Progenitor cell of endocrine pancreas (in vitro differentiated cells): Measurements from ENCODE around the gene ABCB6. TPM values are rescaled to one million over a fixed set of nuclear protein-coding genes. Genes with fewer than 3 reads are reported as not detected.

Experiments used
- DNase-seq: peaks from one replicate; pipeline ENCODE4 v3.0.0; 2021; ENCODE audit warnings: low spot score; ENCODE audit not compliant: unreplicated experiment
- H3K27ac Mint-ChIP-seq: 2 replicates; pipeline ENCODE4 v1.8.0; 2021; ENCODE audit warnings: mild to moderate bottlenecking, moderate library complexity, mixed read lengths
- H3K27me3 Mint-ChIP-seq: 2 replicates; pipeline ENCODE4 v1.8.0; 2021; ENCODE audit warnings: mixed read lengths
- H3K36me3 Mint-ChIP-seq: 2 replicates; pipeline ENCODE4 v1.8.0; 2022; ENCODE audit warnings: mixed read lengths; ENCODE audit not compliant: insufficient read depth
- H3K4me1 Mint-ChIP-seq: 2 replicates; pipeline ENCODE4 v1.8.0; 2021; ENCODE audit warnings: low read depth, mixed read lengths
- H3K4me3 Mint-ChIP-seq: 2 replicates; pipeline ENCODE4 v1.8.0; 2021; ENCODE audit warnings: low read depth, mild to moderate bottlenecking, moderate library complexity, mixed read lengths
- H3K9me3 Mint-ChIP-seq: 2 replicates; pipeline ENCODE4 v1.8.0; 2021; ENCODE audit warnings: low read depth, mixed read lengths
- total RNA-seq: library from RNA; stranded (reverse); gene quantifications from 2 replicates; pipeline ENCODE4 v1.2.1, GENCODE V29; 2021
- TF ChIP-seq, protein P1 (sequence below): fragments of 200-600 bp; sonication (generic); IDR thresholded peaks from one replicate; pipeline ENCODE4 v1.5.0; 2021; ENCODE audit warnings: antibody characterized with exemption, mild to moderate bottlenecking; ENCODE audit not compliant: unreplicated experiment

The ABCB6 gene
- total RNA-seq, 1 donor from 2014 or later, result 26.7 TPM

GRCh38 chr2:219207884-219208740, 10.6 kb downstream of the ABCB6 start:
- Mint-ChIP-seq H3K27me3 (peaks cover 4% of the 10 kb centered on the region), H3K4me3 (peak overlapping the region; percentile 89), H3K27ac (peak overlapping the region; percentile 22), H3K4me1 (peaks cover 11% of the 10 kb centered on the region), H3K9me3 (no peaks in the 10 kb centered on the region), H3K36me3 (peaks cover 11% of the 10 kb centered on the region)
- DNase-seq, result no peak
- TF ChIP-seq, protein P1, sequence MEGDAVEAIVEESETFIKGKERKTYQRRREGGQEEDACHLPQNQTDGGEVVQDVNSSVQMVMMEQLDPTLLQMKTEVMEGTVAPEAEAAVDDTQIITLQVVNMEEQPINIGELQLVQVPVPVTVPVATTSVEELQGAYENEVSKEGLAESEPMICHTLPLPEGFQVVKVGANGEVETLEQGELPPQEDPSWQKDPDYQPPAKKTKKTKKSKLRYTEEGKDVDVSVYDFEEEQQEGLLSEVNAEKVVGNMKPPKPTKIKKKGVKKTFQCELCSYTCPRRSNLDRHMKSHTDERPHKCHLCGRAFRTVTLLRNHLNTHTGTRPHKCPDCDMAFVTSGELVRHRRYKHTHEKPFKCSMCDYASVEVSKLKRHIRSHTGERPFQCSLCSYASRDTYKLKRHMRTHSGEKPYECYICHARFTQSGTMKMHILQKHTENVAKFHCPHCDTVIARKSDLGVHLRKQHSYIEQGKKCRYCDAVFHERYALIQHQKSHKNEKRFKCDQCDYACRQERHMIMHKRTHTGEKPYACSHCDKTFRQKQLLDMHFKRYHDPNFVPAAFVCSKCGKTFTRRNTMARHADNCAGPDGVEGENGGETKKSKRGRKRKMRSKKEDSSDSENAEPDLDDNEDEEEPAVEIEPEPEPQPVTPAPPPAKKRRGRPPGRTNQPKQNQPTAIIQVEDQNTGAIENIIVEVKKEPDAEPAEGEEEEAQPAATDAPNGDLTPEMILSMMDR, result no peak

GRCh38 chr2:219207134-219207883, 11.4 kb downstream of the ABCB6 start:
- DNase-seq, result no peak
- peak overlapping the region; percentile 89 for H3K4me3 Mint-ChIP-seq
- peaks cover 11% of the 10 kb centered on the region for H3K36me3 Mint-ChIP-seq
- H3K9me3 Mint-ChIP-seq, result no peaks in the 10 kb centered on the region
- peak overlapping the region; percentile 24 for H3K27ac Mint-ChIP-seq
- H3K27me3 Mint-ChIP-seq, result peaks cover 4% of the 10 kb centered on the region
- peaks cover 11% of the 10 kb centered on the region for H3K4me1 Mint-ChIP-seq
- TF ChIP-seq, protein P1, result no peak

DNA sequence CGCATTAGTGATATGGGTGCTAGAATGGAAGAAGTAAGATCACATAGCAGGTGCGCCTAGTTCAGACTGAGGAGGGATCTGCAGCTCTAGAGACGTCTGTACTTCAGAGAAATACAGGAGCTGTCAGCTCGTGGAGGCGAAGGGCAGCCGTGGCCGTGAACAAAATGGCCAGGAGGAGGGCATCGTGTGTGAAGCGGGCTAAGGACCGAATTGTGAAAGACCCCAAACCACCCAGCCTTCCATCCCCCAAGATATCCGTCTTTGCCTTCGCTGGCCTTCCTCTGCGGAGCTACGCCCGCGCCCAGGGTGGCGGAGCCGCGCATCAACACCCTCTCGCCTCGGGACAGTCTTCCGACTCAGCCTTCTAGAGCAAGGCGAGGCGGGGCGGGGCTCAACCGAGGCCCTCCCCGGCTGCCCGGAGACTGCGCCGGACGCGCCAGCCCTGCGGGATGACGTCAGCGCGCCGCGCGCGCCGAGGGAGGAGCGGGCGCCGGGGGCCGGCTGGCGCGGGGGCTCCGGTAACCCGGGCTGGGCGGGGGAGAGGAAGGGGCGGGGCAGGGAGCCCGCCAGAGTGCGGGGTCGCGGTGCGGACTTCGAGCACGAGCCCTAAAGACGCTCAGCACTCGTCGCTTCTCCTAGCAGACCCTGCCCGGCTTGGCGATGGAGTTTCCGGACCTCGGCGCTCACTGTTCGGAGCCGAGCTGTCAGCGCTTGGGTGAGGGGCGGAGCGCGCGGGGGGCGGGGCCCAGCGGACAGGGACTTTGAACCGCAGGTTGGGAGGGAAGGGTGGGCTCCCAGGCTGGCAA, 12.2 kb downstream of the ABCB6 start, which contains the start of gene ZFAND2B:
ZFAND2B (plus strand) TSS at position 455 of the 806 bp plus-strand sequence; CDS start at position 661, 206 bp downstream.
- peaks cover 11% of the 10 kb centered on the region for H3K4me1 Mint-ChIP-seq
- peak within 1 kb of the TSS; percentile 89 for H3K4me3 Mint-ChIP-seq
- H3K9me3 Mint-ChIP-seq, result no peaks in the 10 kb centered on the region
- TF ChIP-seq, protein P1, result peak; percentile 10
- H3K27me3 Mint-ChIP-seq, result peaks cover 4% of the 10 kb centered on the region
- peak within 1 kb of the TSS; percentile 98 for H3K27ac Mint-ChIP-seq
- peaks cover 8% of the 10 kb centered on the region for H3K36me3 Mint-ChIP-seq
- DNase-seq, result peak; percentile 90

GRCh38 chr2:219205981-219206327, 12.8 kb downstream of the ABCB6 start:
- Mint-ChIP-seq H3K9me3 (no peaks in the 10 kb centered on the region), H3K27me3 (peaks cover 4% of the 10 kb centered on the region), H3K4me3 (peak overlapping the region; percentile 89), H3K36me3 (peaks cover 6% of the 10 kb centered on the region), H3K4me1 (peaks cover 11% of the 10 kb centered on the region), H3K27ac (peak overlapping the region; percentile 98)
- no peak for DNase-seq
- TF ChIP-seq, protein P1, result no peak

DNA sequence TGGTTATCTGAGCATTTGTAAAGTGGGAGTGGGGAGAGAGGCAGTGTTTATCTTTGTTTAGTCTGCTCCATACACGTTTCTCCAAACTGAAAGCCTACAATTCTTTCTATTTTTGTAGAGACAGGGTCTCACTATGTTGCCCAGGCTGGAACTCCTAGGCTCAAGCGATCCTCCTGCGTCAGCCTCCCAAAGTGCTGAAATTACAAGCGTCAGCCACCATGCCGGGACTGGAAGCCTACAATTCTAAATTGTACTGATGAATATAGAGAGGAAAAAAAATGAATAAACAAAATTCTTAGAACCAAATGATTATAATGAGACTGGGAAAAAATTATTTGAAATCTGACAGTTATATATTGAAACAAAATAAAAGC, 13.6 kb downstream of the ABCB6 start:
- peaks cover 11% of the 10 kb centered on the region for H3K4me1 Mint-ChIP-seq
- peaks cover 6% of the 10 kb centered on the region for H3K36me3 Mint-ChIP-seq
- H3K27me3 Mint-ChIP-seq, result peaks cover 4% of the 10 kb centered on the region
- no peaks in the 10 kb centered on the region for H3K9me3 Mint-ChIP-seq
- peak overlapping the region; percentile 47 for H3K4me3 Mint-ChIP-seq
- H3K27ac Mint-ChIP-seq, result peak overlapping the region; percentile 59
- TF ChIP-seq, protein P1, result no peak
- no peak for DNase-seq
